ENCODE measurements around the gene RTL9. TPM values are rescaled to one million over a fixed set of nuclear protein-coding genes. Genes with fewer than 3 reads are reported as not detected.

RTL9 gene
- total RNA-seq, 1 donor from 2014 or later: 1.3 TPM

GRCh38 chrX:110341189-110342035, 17.2 kb upstream of the RTL9 start:
- DNase-seq: no peak

- peak; percentile 31 for DNase-seq
Measured at GRCh38 chrX:110346681-110347080, 12.0 kb upstream of the RTL9 start.

GRCh38 chrX:110359273-110359672, 625 bp downstream of the RTL9 start:
- no peak for DNase-seq

GRCh38 chrX:110363244-110363643, 4.6 kb downstream of the RTL9 start:
- no peak for DNase-seq

GRCh38 chrX:110373310-110373709, 14.7 kb downstream of the RTL9 start:
- DNase-seq: no peak

- no peak for DNase-seq
Measured at GRCh38 chrX:110374559-110374958, 15.9 kb downstream of the RTL9 start.

- DNase-seq: no peak
Measured at GRCh38 chrX:110381216-110381615, 22.6 kb downstream of the RTL9 start.

GRCh38 chrX:110383414-110383813, 24.8 kb downstream of the RTL9 start:
- DNase-seq: no peak

- DNase-seq: no peak
Measured at GRCh38 chrX:110384490-110384889, 25.8 kb downstream of the RTL9 start.

- DNase-seq: no peak
Measured at GRCh38 chrX:110389570-110389969, 30.9 kb downstream of the RTL9 start.

GRCh38 chrX:110391086-110391485, 32.4 kb downstream of the RTL9 start:
- no peak for DNase-seq

GRCh38 chrX:110394651-110395050, 36.0 kb downstream of the RTL9 start:
- no peak for DNase-seq

GRCh38 chrX:110395877-110396276, 37.2 kb downstream of the RTL9 start:
- DNase-seq: no peak

- no peak for DNase-seq
Measured at GRCh38 chrX:110396735-110397134, 38.1 kb downstream of the RTL9 start.

- no peak for DNase-seq
Measured at GRCh38 chrX:110397339-110397738, 38.7 kb downstream of the RTL9 start.

GRCh38 chrX:110397904-110398303, 39.3 kb downstream of the RTL9 start:
- DNase-seq: no peak

GRCh38 chrX:110399497-110399896, 40.8 kb downstream of the RTL9 start:
- no peak for DNase-seq

GRCh38 chrX:110399966-110400365, 41.3 kb downstream of the RTL9 start:
- no peak for DNase-seq

- DNase-seq: no peak
Measured at GRCh38 chrX:110401135-110401534, 42.5 kb downstream of the RTL9 start.

GRCh38 chrX:110402091-110402849, 43.6 kb downstream of the RTL9 start:
- no peak for DNase-seq

GRCh38 chrX:110402850-110403221, 44.2 kb downstream of the RTL9 start:
- DNase-seq: no peak

- DNase-seq: no peak
Measured at GRCh38 chrX:110403441-110404238, 45.0 kb downstream of the RTL9 start.

GRCh38 chrX:110404376-110404775, 45.7 kb downstream of the RTL9 start:
- DNase-seq: no peak
